BLaER1 (cell line): ENCODE results near the gene NCR3LG1.

Experiments used
- H3K27ac ChIP-seq: shearing (Covaris generic); formaldehyde crosslinking; 2 replicates; pipeline ENCODE4 v1.8.1; 2022
- H3K27me3 ChIP-seq: shearing (Covaris generic); formaldehyde crosslinking; 2 replicates; pipeline ENCODE4 v1.8.1; 2022
- H3K36me3 ChIP-seq: shearing (Covaris generic); formaldehyde crosslinking; 2 replicates; pipeline ENCODE4 v1.8.1; 2022
- H3K4me1 ChIP-seq: shearing (Covaris generic); formaldehyde crosslinking; 2 replicates; pipeline ENCODE4 v1.8.1; 2022
- H3K4me2 ChIP-seq: shearing (Covaris generic); formaldehyde crosslinking; 2 replicates; pipeline ENCODE4 v1.8.1; 2022
- H3K4me3 ChIP-seq: shearing (Covaris generic); formaldehyde crosslinking; 2 replicates; pipeline ENCODE4 v1.8.1; 2022
- H3K9ac ChIP-seq: shearing (Covaris generic); formaldehyde crosslinking; 2 replicates; pipeline ENCODE4 v1.8.1; 2022
- H3K9me3 ChIP-seq: shearing (Covaris generic); formaldehyde crosslinking; 2 replicates; pipeline ENCODE4 v1.8.1; 2022
- H4K20me1 ChIP-seq: shearing (Covaris generic); formaldehyde crosslinking; 2 replicates; pipeline ENCODE4 v1.8.1; 2022
- Cebpa-rat ChIP-seq: shearing (Covaris generic); IDR thresholded peaks from 2 replicates; pipeline ENCODE4 v1.8.1; 2022

NCR3LG1 gene

GRCh38 chr11:17384002-17384511 lies 32.5 kb downstream of the NCR3LG1 start:
- no peak for TF ChIP-seq Cebpa-rat
- H3K4me3 ChIP-seq: no peak overlapping the region
- no peaks in the 10 kb centered on the region for H3K36me3 ChIP-seq
- H3K4me2 ChIP-seq: no peak overlapping the region
- no peak overlapping the region for H3K9ac ChIP-seq
- H3K9me3 ChIP-seq: peaks cover 5% of the 10 kb centered on the region
- no peaks in the 10 kb centered on the region; the same call in 1 of the 2 replicates for H4K20me1 ChIP-seq
- peaks cover 40% of the 10 kb centered on the region for H3K4me1 ChIP-seq
- no peak overlapping the region for H3K27ac ChIP-seq
- H3K27me3 ChIP-seq: no peaks in the 10 kb centered on the region

GRCh38 chr11:17385492-17385891 lies 33.9 kb downstream of the NCR3LG1 start:
- H3K9ac ChIP-seq: 0 out of 2 replicates have a peak overlapping the region, but pooled peaks have one; percentile 68
- H3K36me3 ChIP-seq: no peaks in the 10 kb centered on the region
- H3K4me3 ChIP-seq: no peak overlapping the region
- H3K4me1 ChIP-seq: peaks cover 50% of the 10 kb centered on the region
- no peaks in the 10 kb centered on the region; the same call in 1 of the 2 replicates for H4K20me1 ChIP-seq
- no peak overlapping the region for H3K27ac ChIP-seq
- no peaks in the 10 kb centered on the region for H3K9me3 ChIP-seq
- TF ChIP-seq Cebpa-rat: no peak
- H3K4me2 ChIP-seq: peak overlapping the region; percentile 88
- no peaks in the 10 kb centered on the region for H3K27me3 ChIP-seq

- Histone ChIP-seq H3K4me2 (peak overlapping the region; percentile 88), H3K9ac (peak overlapping the region; percentile 68; the same call in 1 of the 2 replicates), H3K27me3 (no peaks in the 10 kb centered on the region), H4K20me1 (no peaks in the 10 kb centered on the region; the same call in 1 of the 2 replicates), H3K4me3 (peak overlapping the region; percentile 38), H3K36me3 (no peaks in the 10 kb centered on the region), H3K9me3 (no peaks in the 10 kb centered on the region), H3K4me1 (peaks cover 55% of the 10 kb centered on the region), H3K27ac (peak overlapping the region; percentile 73)
- no peak for TF ChIP-seq Cebpa-rat
Measured at GRCh38 chr11:17385926-17386325, 34.3 kb downstream of the NCR3LG1 start.

GRCh38 chr11:17386331-17387084 lies 34.9 kb downstream of the NCR3LG1 start:
- Histone ChIP-seq H3K4me3 (peak overlapping the region; percentile 38), H3K4me2 (peak overlapping the region; percentile 88), H3K27me3 (no peaks in the 10 kb centered on the region), H3K4me1 (peaks cover 61% of the 10 kb centered on the region), H3K9me3 (no peaks in the 10 kb centered on the region), H3K27ac (peak overlapping the region; percentile 73), H4K20me1 (no peaks in the 10 kb centered on the region; the same call in 1 of the 2 replicates), H3K36me3 (no peaks in the 10 kb centered on the region), H3K9ac (peak overlapping the region; percentile 68)
- TF ChIP-seq Cebpa-rat: no peak

GRCh38 chr11:17387254-17387653 lies 35.7 kb downstream of the NCR3LG1 start:
- Histone ChIP-seq H3K27me3 (no peaks in the 10 kb centered on the region), H3K36me3 (no peaks in the 10 kb centered on the region), H3K9me3 (no peaks in the 10 kb centered on the region), H3K4me3 (no peak overlapping the region), H3K9ac (no peak overlapping the region), H4K20me1 (no peaks in the 10 kb centered on the region; the same call in 1 of the 2 replicates), H3K4me1 (peaks cover 65% of the 10 kb centered on the region), H3K4me2 (peak overlapping the region; percentile 88), H3K27ac (no peak overlapping the region)
- no peak for TF ChIP-seq Cebpa-rat

GRCh38 chr11:17387811-17388210 lies 36.2 kb downstream of the NCR3LG1 start:
- no peaks in the 10 kb centered on the region for H3K36me3 ChIP-seq
- peaks cover 65% of the 10 kb centered on the region for H3K4me1 ChIP-seq
- H3K9me3 ChIP-seq: no peaks in the 10 kb centered on the region
- H3K27me3 ChIP-seq: no peaks in the 10 kb centered on the region
- H4K20me1 ChIP-seq: no peaks in the 10 kb centered on the region; the same call in 1 of the 2 replicates
- no peak overlapping the region for H3K9ac ChIP-seq
- no peak overlapping the region for H3K4me3 ChIP-seq
- H3K27ac ChIP-seq: no peak overlapping the region
- no peak for TF ChIP-seq Cebpa-rat
- H3K4me2 ChIP-seq: peak overlapping the region; percentile 88

- Histone ChIP-seq H3K9ac (peak within 1 kb of the TSS; percentile 74), H3K9me3 (no peaks in the 10 kb centered on the region), H3K27ac (peak within 1 kb of the TSS; percentile 64; the same call in 1 of the 2 replicates), H3K27me3 (no peaks in the 10 kb centered on the region), H3K4me2 (peak within 1 kb of the TSS; percentile 88), H3K4me3 (peak within 1 kb of the TSS; percentile 73), H3K4me1 (peaks cover 65% of the 10 kb centered on the region), H3K36me3 (no peaks in the 10 kb centered on the region), H4K20me1 (no peaks in the 10 kb centered on the region; the same call in 1 of the 2 replicates)
- TF ChIP-seq Cebpa-rat: no peak
Measured at GRCh38 chr11:17388609-17389210, 37.1 kb downstream of the NCR3LG1 start, which contains the start of gene KCNJ11. Gene KCNJ11, minus strand, starts transcription at chr11:17388659. Its CDS starts 568 bp downstream, at chr11:17388091.

- H3K4me3 ChIP-seq: peak overlapping the region; percentile 73
- no peaks in the 10 kb centered on the region for H3K36me3 ChIP-seq
- H4K20me1 ChIP-seq: no peaks in the 10 kb centered on the region; the same call in 1 of the 2 replicates
- H3K9ac ChIP-seq: peak overlapping the region; percentile 74
- H3K4me2 ChIP-seq: peak overlapping the region; percentile 88
- no peaks in the 10 kb centered on the region for H3K27me3 ChIP-seq
- H3K27ac ChIP-seq: peak overlapping the region; percentile 64; the same call in 1 of the 2 replicates
- H3K9me3 ChIP-seq: no peaks in the 10 kb centered on the region
- no peak for TF ChIP-seq Cebpa-rat
- peaks cover 61% of the 10 kb centered on the region for H3K4me1 ChIP-seq
Measured at GRCh38 chr11:17389211-17389956, 37.8 kb downstream of the NCR3LG1 start.

GRCh38 chr11:17389957-17390649 lies 38.5 kb downstream of the NCR3LG1 start:
- no peaks in the 10 kb centered on the region for H3K27me3 ChIP-seq
- peaks cover 61% of the 10 kb centered on the region for H3K4me1 ChIP-seq
- H3K9me3 ChIP-seq: no peaks in the 10 kb centered on the region
- H3K4me3 ChIP-seq: peak overlapping the region; percentile 73
- no peaks in the 10 kb centered on the region; the same call in 1 of the 2 replicates for H4K20me1 ChIP-seq
- no peaks in the 10 kb centered on the region for H3K36me3 ChIP-seq
- H3K9ac ChIP-seq: peak overlapping the region; percentile 71; the same call in 1 of the 2 replicates
- H3K4me2 ChIP-seq: peak overlapping the region; percentile 88
- H3K27ac ChIP-seq: no peak overlapping the region
- TF ChIP-seq Cebpa-rat: no peak
